ENCODE results near the gene EPB41. TPM values are rescaled to one million over a fixed set of nuclear protein-coding genes. Genes with fewer than 3 reads are reported as not detected.

EPB41 gene
- polyA plus RNA-seq, 3 donors from 2014 or later = 39.7 to 88.9 (median 59.4) TPM

- Mint-ChIP-seq H3K9me3 (no peaks in the 10 kb centered on the region), H3K36me3 (peaks cover 0 to 6% (median 0%) of the 10 kb centered on the region in 3 donors)
- no peak for DNase-seq
Observed at GRCh38 chr1:29167904-29168303, 253.5 kb downstream of the EPB41 start.

More at GRCh38 chr1:29167904-29168303, 253.5 kb downstream of the EPB41 start:
- Mint-ChIP-seq H3K27ac (no peak overlapping the region), H3K4me3 (no peak overlapping the region), H3K27me3 (ENCODE audit: low read depth in 3 of 3) (peaks cover 0 to 1% (median 0%) of the 10 kb centered on the region in 3 donors), H3K4me1 (peaks cover 76 to 94% of the 10 kb centered on the region in 2 donors)

Other genes starting within 250 kb of the EPB41 start
- gene GMEB1, start 245.8 kb upstream of the EPB41 start, polyA plus RNA-seq = 10 to 100 TPM; 13.4 to 29.2 (median 15.3) TPM
- gene YTHDF2, start 177.6 kb upstream of the EPB41 start, polyA plus RNA-seq = 100 to 1,000 TPM in 2 of 3 donors, 10 to 100 TPM in 1; 78.1 to 210 (median 129) TPM
- under 1 TPM in 1 of 3 donors, not detected in 2; 0.03 TPM for gene OPRD1, start 102.4 kb upstream of the EPB41 start, polyA plus RNA-seq
- gene TMEM200B, start 209.3 kb downstream of the EPB41 start, polyA plus RNA-seq = not detected